ENCODE results near the gene IFNGR1.

IFNGR1 gene

GRCh38 chr6:137233911-137234863 lies 15.0 kb upstream of the IFNGR1 start:
- peak overlapping the region; percentile 6; the same call in 1 of the 2 replicates for H3K27ac ChIP-seq
- no peak for TF ChIP-seq CTCF (conservative IDR thresholded peaks at IDR 0.05)

DNA sequence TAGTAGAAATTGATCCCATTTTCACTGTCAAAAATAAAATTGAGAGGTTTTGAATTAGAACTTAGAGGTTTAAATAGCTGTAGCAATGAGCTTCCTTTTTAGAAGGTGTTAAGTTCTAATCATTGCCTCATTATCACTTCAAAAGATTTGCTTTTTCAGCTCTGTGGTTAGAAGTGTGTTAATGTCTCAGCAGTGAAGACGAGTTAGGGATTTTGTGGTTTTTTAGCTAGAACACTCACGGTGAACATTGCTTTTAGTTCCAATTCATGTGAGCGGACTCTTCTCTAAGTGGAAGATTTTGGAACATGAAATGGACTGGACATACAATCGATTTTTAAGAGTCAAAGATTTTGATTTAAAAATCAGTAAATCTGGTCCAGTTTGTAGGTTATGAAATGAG lies 12.7 kb upstream of the IFNGR1 start:
- no peak overlapping the region for H3K27ac ChIP-seq
- TF ChIP-seq CTCF (conservative IDR thresholded peaks at IDR 0.05): no peak

DNA sequence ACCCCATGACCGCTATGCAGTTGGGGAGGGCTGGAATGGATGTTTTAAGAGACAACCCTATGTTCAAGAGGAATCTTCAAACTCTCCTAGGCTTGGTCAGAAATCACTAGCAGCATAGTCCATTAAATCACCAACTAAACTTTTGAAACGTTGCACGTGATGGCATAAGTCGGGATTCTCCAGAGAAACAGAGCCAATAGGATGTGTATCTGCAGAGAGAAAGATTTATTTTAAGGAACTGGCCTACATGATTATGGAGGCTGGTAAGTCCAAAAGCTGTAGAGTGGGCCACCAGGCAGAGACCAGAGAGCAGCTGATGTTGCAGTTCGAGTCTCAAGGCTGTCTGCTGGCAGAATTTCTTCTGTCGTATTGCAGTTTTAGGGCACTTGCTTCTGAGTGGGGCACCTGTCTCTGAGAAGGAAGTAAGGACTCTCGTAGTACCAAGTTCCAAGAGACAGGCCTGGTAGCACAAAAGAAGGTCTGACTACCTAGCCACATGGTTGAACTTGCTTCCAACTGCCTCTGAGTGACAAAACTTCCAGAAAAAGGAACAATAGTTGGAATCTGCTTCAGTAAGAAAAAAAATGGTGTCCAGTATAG lies 11.9 kb upstream of the IFNGR1 start:
- peak overlapping the region; percentile 46 for H3K27ac ChIP-seq
- no peak for TF ChIP-seq CTCF (conservative IDR thresholded peaks at IDR 0.05)

GRCh38 chr6:137230547-137230946 lies 11.4 kb upstream of the IFNGR1 start:
- no peak for TF ChIP-seq CTCF (conservative IDR thresholded peaks at IDR 0.05)
- H3K27ac ChIP-seq: peak overlapping the region; percentile 46

- TF ChIP-seq CTCF (conservative IDR thresholded peaks at IDR 0.05): no peak
- H3K27ac ChIP-seq: peak overlapping the region; percentile 46; the same call in 1 of the 2 replicates
Measured at GRCh38 chr6:137229075-137229759, 10.0 kb upstream of the IFNGR1 start.

DNA sequence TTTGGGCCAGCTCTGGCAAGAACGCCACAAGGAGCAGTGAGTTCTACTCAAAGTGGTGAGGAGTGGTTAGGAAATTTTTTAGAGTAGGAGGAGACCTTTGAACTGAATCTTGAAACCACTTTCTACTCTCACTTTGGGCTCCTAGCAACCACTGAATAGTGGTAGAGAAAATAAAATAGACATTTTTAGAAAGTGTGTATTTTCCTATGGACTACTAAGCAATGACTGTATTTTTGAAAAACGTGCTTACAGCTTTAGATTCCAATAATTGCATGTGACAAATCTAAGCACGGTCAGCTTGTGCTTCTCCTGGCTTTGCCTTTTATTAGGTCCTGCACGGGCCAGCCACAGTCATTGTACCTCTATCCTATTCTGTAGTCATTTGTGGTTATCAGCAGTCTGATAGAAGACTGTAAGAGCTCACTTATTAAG lies 8.7 kb upstream of the IFNGR1 start:
- no peak overlapping the region for H3K27ac ChIP-seq
- no peak for TF ChIP-seq CTCF (conservative IDR thresholded peaks at IDR 0.05)

DNA sequence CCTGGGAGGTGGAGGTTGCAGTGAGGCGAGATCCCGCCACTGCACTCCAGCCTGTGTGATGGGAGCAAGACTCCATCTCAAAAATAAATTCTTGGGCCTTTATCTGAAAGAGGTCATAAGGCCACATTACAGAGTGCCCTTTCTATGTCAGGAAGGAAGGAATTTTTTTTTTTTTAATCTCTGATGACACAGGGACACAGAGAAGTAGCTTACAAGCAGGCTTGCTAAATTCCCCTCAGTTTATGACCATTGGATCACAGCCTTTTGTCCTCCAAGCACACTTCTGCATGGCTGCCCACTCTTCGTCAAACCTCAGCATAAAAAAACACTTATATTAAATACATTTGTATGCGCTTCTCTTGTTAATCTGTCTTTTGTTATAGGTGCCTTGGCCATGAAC lies 7.5 kb upstream of the IFNGR1 start:
- H3K27ac ChIP-seq: no peak overlapping the region
- TF ChIP-seq CTCF (conservative IDR thresholded peaks at IDR 0.05): no peak

All from VCaP (cell line).